Chondrocyte (in vitro differentiated cells): ENCODE results near the gene NPBWR2. TPM values are rescaled to one million over a fixed set of nuclear protein-coding genes. Genes with fewer than 3 reads are reported as not detected.

Source experiments
- DNase-seq: peaks from one replicate; pipeline ENCODE4 v3.0.0; 2021; ENCODE audit warnings: mixed read lengths, low spot score
- H3K27ac Mint-ChIP-seq: one replicate; pipeline ENCODE4 v1.8.0; 2021; ENCODE audit warnings: mild to moderate bottlenecking, moderate library complexity, mixed read lengths; ENCODE audit not compliant: unreplicated experiment
- H3K27me3 Mint-ChIP-seq: 2 replicates; pipeline ENCODE4 v1.8.0; 2021; ENCODE audit warnings: low read depth, mixed read lengths
- H3K36me3 Mint-ChIP-seq: 2 replicates; pipeline ENCODE4 v1.8.0; 2021; ENCODE audit warnings: low read depth, mixed read lengths
- H3K4me1 Mint-ChIP-seq: 2 replicates; pipeline ENCODE4 v1.8.0; 2021; ENCODE audit warnings: low read depth, mild to moderate bottlenecking, mixed read lengths
- H3K4me3 Mint-ChIP-seq: one replicate; pipeline ENCODE4 v1.8.0; 2021; ENCODE audit warnings: mild to moderate bottlenecking, moderate library complexity, mixed read lengths; ENCODE audit not compliant: unreplicated experiment
- H3K9me3 Mint-ChIP-seq: 2 replicates; pipeline ENCODE4 v1.8.0; 2021; ENCODE audit warnings: low read depth, mixed read lengths
- total RNA-seq: library from RNA; stranded (reverse); gene quantifications from 3 replicates; pipeline ENCODE4 v1.2.1, GENCODE V29; 2021
- TF ChIP-seq, protein P1 (sequence below): fragments of 200-600 bp; sonication (generic); IDR thresholded peaks from 2 replicates; pipeline ENCODE4 v1.5.0; 2021; ENCODE audit warnings: antibody characterized with exemption, mild to moderate bottlenecking, moderate library complexity

The NPBWR2 gene
- total RNA-seq, 1 donor from 2014 or later, result not detected

DNA sequence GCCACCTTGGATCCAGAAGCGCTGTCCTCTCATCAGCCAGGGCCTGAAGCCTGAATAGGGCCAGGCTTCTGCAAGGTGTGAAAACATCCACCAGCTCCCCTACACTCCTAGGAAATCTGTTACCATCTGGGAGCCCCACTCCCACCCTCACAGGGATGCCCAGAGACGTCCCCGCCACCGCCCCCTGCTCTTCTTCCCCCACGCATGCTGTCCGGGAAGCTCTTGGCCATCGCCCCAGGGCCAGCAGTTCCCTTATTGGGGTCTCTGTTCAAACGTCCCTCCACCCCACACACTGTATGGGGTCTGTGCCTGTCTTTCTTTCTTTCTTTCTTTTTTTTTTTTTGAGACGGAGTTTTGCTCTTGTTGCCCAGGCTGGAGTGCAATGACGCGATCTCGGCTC, 31.8 kb downstream of the NPBWR2 start:
- Mint-ChIP-seq H3K4me3 (no peak overlapping the region), H3K27me3 (no peaks in the 10 kb centered on the region), H3K27ac (no peak overlapping the region), H3K4me1 (peaks cover 15% of the 10 kb centered on the region), H3K9me3 (no peaks in the 10 kb centered on the region), H3K36me3 (no peaks in the 10 kb centered on the region)
- TF ChIP-seq, protein P1, sequence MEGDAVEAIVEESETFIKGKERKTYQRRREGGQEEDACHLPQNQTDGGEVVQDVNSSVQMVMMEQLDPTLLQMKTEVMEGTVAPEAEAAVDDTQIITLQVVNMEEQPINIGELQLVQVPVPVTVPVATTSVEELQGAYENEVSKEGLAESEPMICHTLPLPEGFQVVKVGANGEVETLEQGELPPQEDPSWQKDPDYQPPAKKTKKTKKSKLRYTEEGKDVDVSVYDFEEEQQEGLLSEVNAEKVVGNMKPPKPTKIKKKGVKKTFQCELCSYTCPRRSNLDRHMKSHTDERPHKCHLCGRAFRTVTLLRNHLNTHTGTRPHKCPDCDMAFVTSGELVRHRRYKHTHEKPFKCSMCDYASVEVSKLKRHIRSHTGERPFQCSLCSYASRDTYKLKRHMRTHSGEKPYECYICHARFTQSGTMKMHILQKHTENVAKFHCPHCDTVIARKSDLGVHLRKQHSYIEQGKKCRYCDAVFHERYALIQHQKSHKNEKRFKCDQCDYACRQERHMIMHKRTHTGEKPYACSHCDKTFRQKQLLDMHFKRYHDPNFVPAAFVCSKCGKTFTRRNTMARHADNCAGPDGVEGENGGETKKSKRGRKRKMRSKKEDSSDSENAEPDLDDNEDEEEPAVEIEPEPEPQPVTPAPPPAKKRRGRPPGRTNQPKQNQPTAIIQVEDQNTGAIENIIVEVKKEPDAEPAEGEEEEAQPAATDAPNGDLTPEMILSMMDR, result no peak
- DNase-seq, result no peak

DNA sequence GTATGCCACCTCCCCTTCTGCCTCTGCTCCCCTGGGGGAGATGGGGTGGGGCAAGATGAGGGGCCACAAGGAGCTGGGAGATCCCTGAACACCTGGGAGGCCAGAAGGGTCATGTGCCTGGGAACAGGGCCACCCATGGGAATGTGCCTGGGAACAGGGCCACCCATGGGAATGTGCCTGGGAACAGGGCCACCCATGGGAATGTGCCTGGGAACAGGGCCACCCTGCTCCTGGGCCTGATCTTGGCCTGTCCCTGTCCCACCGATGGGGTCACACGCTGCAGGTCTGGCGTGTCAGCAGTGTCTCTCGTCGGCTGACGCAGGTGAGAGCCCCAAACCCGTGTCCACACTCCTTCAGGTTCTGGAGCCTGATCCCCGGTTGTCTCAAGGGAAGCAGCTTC, 32.4 kb downstream of the NPBWR2 start:
- Mint-ChIP-seq H3K4me1 (peaks cover 9% of the 10 kb centered on the region), H3K27me3 (no peaks in the 10 kb centered on the region), H3K27ac (no peak overlapping the region), H3K9me3 (no peaks in the 10 kb centered on the region), H3K36me3 (no peaks in the 10 kb centered on the region), H3K4me3 (no peak overlapping the region)
- TF ChIP-seq, protein P1, result no peak
- DNase-seq, result no peak

DNA sequence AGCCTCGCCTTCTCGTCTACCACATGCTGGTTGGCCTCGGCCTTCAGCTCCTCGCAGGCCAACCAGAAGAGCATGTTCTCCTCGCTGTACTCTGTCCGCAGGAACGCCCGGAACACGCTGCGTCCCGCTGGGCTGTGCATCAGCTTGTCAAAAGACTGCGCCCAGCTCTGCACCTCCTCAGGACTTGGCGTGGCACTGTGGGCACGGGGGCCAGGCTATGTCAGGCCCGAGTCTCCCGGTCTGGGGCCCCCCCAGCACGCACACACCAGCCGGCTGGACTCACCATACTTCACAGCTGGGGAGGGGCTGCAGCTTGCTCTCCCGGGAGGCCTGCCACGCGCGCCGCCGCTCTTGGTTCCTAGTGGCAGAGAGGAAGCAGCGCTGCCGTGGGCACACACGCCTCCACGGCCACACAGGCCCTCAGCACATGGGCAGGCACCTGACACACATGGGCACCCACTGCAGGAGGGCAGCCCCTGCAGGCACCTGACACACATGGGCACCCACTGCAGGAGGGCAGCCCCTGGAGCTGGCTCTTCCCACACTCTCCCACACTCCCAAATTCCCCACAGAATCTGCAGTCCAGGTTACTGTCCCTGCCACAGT, 33.1 kb downstream of the NPBWR2 start:
- Mint-ChIP-seq H3K4me1 (peaks cover 9% of the 10 kb centered on the region), H3K9me3 (no peaks in the 10 kb centered on the region), H3K36me3 (no peaks in the 10 kb centered on the region), H3K27ac (no peak overlapping the region), H3K4me3 (no peak overlapping the region), H3K27me3 (no peaks in the 10 kb centered on the region)
- TF ChIP-seq, protein P1, result no peak
- DNase-seq, result no peak

- no peaks in the 10 kb centered on the region for H3K27me3 Mint-ChIP-seq
- no peaks in the 10 kb centered on the region for H3K9me3 Mint-ChIP-seq
- H3K27ac Mint-ChIP-seq, result no peak overlapping the region
- DNase-seq, result no peak
- H3K36me3 Mint-ChIP-seq, result no peaks in the 10 kb centered on the region
- TF ChIP-seq, protein P1, result no peak
- peaks cover 3% of the 10 kb centered on the region for H3K4me1 Mint-ChIP-seq
- no peak overlapping the region for H3K4me3 Mint-ChIP-seq
These were observed 33.7 kb downstream of the NPBWR2 start for GRCh38 chr20:64073476-64074183.

- H3K27ac Mint-ChIP-seq, result no peak overlapping the region
These were observed 34.8 kb downstream of the NPBWR2 start for GRCh38 chr20:64072498-64073063.

More at GRCh38 chr20:64072498-64073063, 34.8 kb downstream of the NPBWR2 start:
- DNase-seq, result no peak
- no peaks in the 10 kb centered on the region for H3K36me3 Mint-ChIP-seq
- TF ChIP-seq, protein P1, result no peak
- no peaks in the 10 kb centered on the region for H3K9me3 Mint-ChIP-seq
- no peaks in the 10 kb centered on the region for H3K4me1 Mint-ChIP-seq
- H3K4me3 Mint-ChIP-seq, result no peak overlapping the region
- no peaks in the 10 kb centered on the region for H3K27me3 Mint-ChIP-seq
